ENCODE results near the gene MYRFL. TPM values are rescaled to one million over a fixed set of nuclear protein-coding genes. Genes with fewer than 3 reads are reported as not detected.

Gene MYRFL
- total RNA-seq, 1 donor from 2014 or later, result 0.14 TPM

GRCh38 chr12:69998011-69998410, 173.0 kb downstream of the MYRFL start:
- Histone ChIP-seq H3K36me3 (no peaks in the 10 kb centered on the region), H3K27ac (replicated peaks) (no peak overlapping the region), H3K27me3 (ENCODE audit: low read depth) (no peaks in the 10 kb centered on the region), H3K9me3 (replicated peaks) (peaks cover 7% of the 10 kb centered on the region), H3K4me3 (no peak overlapping the region), H3K4me1 (peaks cover 3% of the 10 kb centered on the region)
- intact Hi-C loops (cut with micrococcal nuclease), result no loop called here
- TF ChIP-seq, protein P1, sequence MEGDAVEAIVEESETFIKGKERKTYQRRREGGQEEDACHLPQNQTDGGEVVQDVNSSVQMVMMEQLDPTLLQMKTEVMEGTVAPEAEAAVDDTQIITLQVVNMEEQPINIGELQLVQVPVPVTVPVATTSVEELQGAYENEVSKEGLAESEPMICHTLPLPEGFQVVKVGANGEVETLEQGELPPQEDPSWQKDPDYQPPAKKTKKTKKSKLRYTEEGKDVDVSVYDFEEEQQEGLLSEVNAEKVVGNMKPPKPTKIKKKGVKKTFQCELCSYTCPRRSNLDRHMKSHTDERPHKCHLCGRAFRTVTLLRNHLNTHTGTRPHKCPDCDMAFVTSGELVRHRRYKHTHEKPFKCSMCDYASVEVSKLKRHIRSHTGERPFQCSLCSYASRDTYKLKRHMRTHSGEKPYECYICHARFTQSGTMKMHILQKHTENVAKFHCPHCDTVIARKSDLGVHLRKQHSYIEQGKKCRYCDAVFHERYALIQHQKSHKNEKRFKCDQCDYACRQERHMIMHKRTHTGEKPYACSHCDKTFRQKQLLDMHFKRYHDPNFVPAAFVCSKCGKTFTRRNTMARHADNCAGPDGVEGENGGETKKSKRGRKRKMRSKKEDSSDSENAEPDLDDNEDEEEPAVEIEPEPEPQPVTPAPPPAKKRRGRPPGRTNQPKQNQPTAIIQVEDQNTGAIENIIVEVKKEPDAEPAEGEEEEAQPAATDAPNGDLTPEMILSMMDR (IDR thresholded peaks at IDR 0.05; ENCODE audit: borderline replicate concordance), result no peak
- DNase-seq, result no peak

DNA sequence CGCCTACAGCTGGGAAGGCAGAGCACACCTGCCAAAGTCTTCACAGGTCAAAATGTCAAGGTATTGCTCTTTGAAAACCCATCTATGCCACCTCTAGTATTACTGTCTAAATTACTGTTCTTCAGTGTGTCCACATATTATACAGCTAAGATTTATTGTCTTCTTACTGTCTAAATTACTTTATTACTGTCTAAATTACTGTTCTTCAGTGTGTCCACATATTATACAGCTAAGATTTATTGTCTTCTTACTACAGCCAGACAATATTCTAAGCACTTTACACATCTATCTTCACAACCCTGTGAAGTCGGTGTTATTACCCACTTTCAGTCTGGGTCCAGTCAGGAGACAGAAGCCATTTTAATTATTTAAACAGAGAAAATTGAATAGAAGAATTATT, 173.9 kb downstream of the MYRFL start:
- H3K36me3 ChIP-seq, result no peaks in the 10 kb centered on the region
- no peak overlapping the region for H3K4me3 ChIP-seq
- peaks cover 3% of the 10 kb centered on the region for H3K4me1 ChIP-seq
- TF ChIP-seq, protein P1 (IDR thresholded peaks at IDR 0.05; ENCODE audit: borderline replicate concordance), result no peak
- H3K27me3 ChIP-seq (ENCODE audit: low read depth), result no peaks in the 10 kb centered on the region
- H3K27ac ChIP-seq (replicated peaks), result no peak overlapping the region
- H3K9me3 ChIP-seq (replicated peaks), result no peaks in the 10 kb centered on the region
- intact Hi-C loops (cut with micrococcal nuclease), result no loop called here
- DNase-seq, result no peak

DNA sequence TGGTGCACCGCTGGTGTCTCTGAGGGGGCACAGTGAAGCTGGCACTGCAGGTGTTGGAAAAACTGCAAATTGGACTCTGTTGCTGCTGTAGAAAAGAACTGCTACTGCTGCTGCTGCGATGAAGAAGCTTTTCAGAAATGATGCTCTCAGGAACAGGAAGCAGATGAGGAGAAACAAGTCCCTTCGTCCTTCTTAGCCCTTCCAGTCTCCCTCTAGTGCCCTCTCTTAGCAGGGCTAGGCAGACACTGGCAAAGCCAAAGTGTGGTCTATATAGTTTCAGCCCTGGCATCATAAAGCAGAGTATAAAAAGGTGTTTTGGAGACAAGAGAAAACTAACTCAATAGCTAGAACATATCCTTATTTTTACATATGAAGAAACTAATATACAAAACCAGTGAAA, 174.5 kb downstream of the MYRFL start:
- H3K9me3 ChIP-seq (replicated peaks), result no peaks in the 10 kb centered on the region
- intact Hi-C loops (cut with micrococcal nuclease), result no loop called here
- H3K36me3 ChIP-seq, result no peaks in the 10 kb centered on the region
- TF ChIP-seq, protein P1 (IDR thresholded peaks at IDR 0.05; ENCODE audit: borderline replicate concordance), result no peak
- no peak for DNase-seq
- H3K4me1 ChIP-seq, result peaks cover 3% of the 10 kb centered on the region
- no peak overlapping the region for H3K27ac ChIP-seq (replicated peaks)
- no peak overlapping the region for H3K4me3 ChIP-seq
- no peaks in the 10 kb centered on the region for H3K27me3 ChIP-seq (ENCODE audit: low read depth)

- TF ChIP-seq, protein P1 (IDR thresholded peaks at IDR 0.05; ENCODE audit: borderline replicate concordance), result no peak
- DNase-seq, result peak; percentile 40
- no peaks in the 10 kb centered on the region for H3K27me3 ChIP-seq (ENCODE audit: low read depth)
- H3K36me3 ChIP-seq, result no peaks in the 10 kb centered on the region
- peaks cover 8% of the 10 kb centered on the region for H3K9me3 ChIP-seq (replicated peaks)
- H3K4me1 ChIP-seq, result peaks cover 3% of the 10 kb centered on the region
- peak overlapping the region; percentile 68 for H3K27ac ChIP-seq (replicated peaks)
- intact Hi-C loops (cut with micrococcal nuclease), result no loop called here
- H3K4me3 ChIP-seq, result no peak overlapping the region
Observed at GRCh38 chr12:70002097-70002911, 177.3 kb downstream of the MYRFL start.

- Histone ChIP-seq H3K4me1 (peaks cover 3% of the 10 kb centered on the region), H3K4me3 (no peak overlapping the region), H3K27ac (replicated peaks) (peak overlapping the region; percentile 68), H3K36me3 (no peaks in the 10 kb centered on the region), H3K27me3 (ENCODE audit: low read depth) (no peaks in the 10 kb centered on the region), H3K9me3 (replicated peaks) (peaks cover 14% of the 10 kb centered on the region)
- TF ChIP-seq, protein P1 (IDR thresholded peaks at IDR 0.05; ENCODE audit: borderline replicate concordance), result no peak
- intact Hi-C loops (cut with micrococcal nuclease), result no loop called here
- DNase-seq, result no peak
Observed at GRCh38 chr12:70002912-70003255, 177.9 kb downstream of the MYRFL start.

All from left ventricle myocardium inferior (tissue), 1 donor.